Retina (tissue), 1 donor: ENCODE measurements around the gene ATXN1.
A peak's percentile ranks its signal among the peaks of the same experiment; 100 is the strongest.

Experiments
- DNase-seq: peaks from one replicate; pipeline ENCODE4 v3.0.0-alpha.2; 2016

Gene ATXN1

DNA sequence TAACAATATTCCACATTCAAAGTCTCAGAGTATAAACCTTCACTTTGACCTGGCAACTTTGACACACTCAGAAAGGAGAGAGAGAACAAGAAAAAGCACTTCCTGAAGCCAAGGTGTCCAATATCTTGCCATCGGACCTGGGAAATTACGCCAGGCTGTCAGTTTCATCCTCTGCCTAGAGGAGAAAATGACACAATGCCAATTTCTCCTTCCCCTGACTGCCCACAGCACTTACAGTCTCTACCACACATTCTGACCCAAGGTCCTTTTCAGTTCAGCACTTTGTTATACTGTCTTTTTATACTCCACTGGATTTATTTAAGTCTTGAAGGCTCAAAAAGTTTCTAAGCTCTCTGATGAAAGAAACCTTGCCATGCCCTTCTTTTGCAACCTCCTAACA lies 272.4 kb downstream of the ATXN1 start:
- no peak for DNase-seq

DNA sequence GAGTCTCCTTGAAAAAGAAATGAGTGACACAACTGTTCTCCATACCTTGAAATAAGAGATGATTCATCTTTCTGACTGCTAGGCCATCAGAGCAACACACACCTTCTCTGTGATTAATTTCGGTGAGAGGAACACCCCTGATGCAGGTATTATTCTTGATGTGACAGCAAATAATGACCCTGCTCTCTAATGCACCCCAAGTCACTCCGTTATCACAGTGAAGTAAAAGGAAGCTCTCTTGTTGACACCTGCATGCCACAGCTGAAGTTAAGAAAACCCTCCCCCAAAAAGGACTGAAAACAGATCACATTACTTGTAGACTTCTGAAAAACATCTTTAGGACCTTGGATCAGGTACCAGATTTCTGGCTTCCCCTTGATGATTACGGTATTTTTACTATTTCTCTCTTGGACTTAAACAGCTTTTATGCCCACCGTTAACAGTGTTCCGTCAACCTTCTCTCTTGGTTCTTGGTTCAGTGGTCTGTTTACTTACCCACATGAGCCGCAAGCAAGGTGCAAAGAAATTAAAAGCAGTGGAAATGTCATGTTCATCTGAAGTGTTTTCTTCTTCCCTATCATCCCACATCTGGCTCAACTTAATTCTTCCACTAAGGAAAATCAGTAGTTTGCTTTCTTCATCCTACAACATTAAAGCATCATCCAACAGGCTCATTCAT lies 273.1 kb downstream of the ATXN1 start:
- DNase-seq, result no peak

DNA sequence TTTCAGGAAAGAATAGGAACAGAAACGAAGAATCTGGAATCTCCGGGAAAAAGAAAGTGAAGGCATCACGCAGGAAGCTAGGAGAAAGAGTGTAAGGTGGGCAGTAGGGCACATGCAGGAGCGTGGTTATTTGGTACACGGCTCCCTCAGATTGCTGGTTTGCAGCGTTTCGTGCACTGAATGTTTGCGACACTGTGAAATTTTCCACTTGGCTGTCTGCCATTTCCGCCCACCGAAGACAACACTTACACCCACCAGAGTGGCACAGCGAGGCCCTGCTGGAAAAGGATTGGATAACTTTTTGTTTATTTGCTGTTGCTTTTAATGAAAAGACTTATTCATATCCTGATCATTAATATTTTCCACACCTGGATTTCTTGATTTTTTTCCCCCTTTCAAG lies 274.6 kb downstream of the ATXN1 start:
- no peak for DNase-seq

DNA sequence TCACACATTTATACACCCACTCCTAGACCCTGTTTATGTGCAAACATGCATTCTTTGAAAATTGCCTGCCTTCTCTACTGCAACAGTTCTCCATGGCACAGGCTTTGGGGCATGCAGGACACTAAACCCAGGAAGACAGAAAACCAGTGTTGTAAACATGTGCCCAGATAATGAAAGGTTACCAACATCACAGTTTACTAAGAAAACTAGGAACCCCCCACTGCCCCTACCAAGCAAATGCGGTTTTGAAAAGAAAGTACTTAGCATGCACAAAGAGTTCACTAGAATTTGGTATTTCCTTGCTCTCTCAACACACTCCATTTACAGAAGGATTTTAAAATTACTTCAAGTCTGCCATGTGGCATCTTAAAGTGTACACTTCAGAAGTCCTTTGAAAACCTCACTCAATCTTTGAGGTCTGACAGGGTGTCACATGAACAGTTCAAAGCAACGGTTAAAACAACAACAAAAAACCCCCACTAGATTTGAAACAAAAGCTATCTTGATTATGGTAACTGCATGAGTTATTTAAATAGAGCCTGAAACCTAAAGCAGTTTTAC lies 277.9 kb downstream of the ATXN1 start:
- no peak for DNase-seq

DNA sequence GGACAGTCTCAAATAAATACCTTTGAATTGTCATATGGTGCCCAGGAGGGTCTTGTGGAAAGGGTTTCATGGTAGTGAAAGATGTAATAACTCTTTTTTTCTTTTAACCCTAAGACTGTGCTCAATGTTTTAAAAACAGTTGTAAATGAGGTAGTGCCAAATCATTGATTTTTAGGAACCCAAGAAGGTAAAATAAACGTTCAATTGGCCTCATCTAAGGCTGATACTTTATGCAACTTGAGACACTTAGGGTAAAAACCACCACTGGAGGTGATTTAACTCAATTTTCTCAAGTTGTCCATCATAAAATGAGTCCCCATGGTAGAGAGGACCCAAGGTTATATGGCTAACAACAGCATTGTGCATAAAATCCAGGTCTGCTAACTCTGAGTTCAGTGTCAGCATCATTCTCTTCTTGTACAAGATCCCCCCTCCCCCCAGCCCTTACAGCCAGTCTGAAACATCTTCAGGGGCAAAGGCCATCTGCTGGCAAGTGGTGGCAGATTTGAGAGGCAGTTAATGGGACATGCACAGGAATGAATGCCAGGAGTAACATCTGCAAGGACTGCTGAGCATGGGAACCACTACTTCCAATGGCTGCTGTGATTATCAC lies 278.5 kb downstream of the ATXN1 start:
- DNase-seq, result no peak

DNA sequence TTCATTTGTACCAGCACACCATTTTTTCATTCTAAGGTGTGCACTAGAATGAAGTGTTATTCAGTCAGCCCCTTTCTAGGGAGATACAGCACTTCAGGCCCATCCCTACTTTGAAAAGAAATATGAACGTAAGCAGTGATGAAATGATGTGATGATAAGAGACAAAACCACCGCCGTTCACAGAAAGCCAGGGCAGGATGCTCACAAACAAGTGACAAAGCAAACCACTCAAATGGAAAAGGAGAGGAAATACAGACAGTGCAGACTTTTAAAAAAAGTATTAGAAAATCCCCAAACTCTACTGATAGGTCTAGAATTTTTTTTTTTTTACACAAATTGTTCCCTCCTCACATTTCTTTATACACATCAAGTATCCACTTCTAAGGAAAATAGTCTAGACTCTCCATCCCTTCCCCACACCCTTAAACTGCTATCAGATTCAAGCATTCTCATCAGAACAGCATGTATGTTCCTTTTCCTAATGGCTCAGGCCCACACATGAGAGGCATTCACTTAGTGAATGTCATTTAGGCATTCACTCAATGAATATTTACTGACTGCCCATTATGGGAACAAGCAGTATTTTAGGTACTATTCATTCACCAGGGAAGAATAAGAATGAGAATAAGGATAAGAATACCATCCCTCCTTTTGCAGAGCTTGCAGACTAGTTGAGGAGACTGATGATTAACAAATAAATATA lies 279.4 kb downstream of the ATXN1 start:
- DNase-seq, result no peak

DNA sequence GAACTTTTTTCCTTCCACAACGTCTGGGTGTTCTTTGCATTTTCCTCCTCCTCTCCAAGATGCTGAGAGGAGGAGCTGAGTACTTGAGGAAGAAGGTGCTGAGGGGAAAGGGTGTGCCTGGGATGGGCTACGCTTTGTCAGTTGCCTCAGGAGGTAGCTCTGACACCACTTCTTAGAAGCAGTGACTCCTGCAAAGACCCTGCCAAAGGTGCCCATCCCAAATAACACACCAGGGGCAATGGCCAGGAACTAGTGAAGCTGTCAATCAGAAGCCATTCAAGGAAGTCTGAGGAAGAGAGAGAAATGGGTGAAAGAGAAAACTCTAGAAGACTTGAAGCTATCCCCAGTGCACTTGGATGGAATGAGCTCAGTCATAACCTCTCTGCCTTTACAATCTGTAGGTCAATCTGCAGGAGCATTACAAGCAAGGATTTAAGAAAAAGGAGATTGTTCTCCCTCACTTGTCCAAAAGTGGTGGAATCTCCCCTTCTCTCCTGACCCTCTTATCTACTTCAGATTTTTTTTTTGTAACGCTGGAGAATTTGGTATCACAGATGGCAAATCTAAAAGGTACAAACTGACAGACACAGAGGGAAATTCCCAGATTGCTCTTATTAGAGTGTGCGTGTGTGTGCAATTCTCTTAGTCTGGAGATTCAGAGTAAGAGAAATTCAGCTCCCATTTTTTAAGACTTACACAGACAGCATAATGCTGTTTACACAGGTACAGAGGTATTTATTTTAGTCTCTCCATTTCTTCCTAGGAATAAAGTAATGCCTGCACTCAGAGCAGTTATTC lies 280.3 kb downstream of the ATXN1 start:
- no peak for DNase-seq

DNA sequence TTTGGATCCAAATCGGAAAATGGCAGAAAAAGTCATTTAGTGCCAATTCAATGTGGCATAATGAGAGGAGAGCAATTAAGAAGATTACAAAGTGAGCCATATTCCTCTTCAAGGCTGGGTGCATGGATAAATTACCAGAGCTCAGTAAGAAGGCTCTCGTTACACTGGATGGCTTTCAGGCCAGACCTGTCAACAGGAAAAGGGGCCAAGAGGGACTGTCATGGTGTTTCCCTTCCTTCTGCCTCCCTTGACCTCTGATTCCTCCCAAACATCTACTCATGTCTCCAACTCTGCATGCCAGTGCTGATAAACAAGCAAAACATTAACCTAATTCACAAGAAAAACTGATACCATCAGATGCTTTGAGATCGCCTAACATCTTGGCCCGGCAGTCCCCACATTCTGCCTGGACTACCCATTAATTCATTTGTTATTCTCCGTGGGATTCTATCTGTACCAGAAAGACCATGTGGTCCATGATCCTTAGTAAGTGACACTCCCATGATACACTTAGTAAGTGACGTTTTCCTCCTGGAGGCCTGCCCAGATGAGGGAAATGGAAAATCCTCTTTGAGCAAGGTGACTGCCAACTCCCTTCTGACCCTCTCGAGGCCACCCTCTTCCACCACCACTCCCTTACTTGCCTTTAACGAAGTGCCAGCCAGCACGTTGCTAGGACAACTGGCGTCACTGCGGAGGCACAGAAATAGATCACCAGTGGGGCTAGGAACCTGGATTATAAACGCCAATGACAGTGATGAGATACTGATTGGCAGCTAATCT lies 283.7 kb downstream of the ATXN1 start:
- DNase-seq, result no peak

DNA sequence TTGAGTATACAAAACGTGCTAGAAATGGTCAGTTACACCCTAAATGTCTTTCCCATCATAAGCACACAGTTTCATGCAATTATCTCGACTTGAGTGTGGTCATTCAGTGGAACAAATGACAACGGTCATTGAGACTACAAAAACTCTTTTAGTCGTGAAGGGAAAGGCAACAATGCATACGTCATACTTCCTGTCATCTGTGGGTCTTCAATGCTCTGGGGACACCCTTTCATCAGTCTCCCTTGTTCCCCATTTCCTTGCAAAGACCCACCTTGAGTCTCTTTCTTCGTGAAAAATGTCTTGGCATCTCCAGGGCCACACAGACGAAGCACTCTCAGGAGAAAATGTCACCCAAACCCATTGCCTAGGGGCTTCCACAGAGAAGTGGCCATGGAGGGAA lies 284.4 kb downstream of the ATXN1 start:
- DNase-seq, result no peak

DNA sequence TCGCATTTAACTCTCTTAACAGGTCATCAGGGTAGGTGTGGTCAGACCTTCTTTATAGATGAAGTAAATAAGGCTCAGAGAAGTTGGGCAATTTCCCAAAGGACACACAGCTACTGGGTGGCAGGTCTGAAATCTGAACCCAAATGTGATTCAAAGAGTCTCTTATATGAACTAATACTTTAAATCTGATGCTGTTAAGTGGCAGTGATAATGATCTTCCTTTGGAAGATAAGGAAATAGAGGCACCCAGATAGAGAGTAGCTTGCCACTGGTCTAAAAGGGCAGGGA lies 285.8 kb downstream of the ATXN1 start:
- DNase-seq, result no peak

DNA sequence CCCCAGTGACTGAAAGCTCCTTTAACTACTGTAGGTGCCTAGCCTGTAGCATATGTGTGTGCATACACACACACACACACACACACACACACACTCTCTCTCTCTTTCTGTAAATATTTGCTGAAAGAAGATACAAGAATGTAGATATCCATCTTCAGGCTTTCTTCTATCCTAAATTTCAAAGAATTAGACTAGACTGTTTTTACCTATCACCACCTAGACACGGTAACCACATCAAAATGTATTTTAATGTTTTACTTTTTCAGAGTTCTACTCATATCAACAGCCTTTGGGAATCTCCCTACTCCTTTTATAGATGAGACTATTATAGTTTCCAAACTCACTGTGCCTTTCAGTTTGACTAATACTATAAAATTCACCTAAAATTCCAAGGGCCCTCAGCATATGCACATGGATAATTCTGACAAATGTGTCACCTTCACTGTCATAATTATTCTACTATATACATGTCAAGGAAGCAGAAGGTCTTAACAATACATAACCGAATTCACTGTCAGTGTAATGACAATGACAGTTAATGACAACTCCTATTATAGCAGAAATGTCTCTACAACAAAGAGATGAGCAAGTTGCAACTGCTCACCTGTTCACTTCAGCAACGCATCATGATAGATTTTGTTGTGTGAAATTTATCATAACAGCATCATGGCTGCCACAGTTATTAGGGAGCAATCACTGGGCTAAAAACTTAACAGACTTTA lies 286.3 kb downstream of the ATXN1 start:
- no peak for DNase-seq

DNA sequence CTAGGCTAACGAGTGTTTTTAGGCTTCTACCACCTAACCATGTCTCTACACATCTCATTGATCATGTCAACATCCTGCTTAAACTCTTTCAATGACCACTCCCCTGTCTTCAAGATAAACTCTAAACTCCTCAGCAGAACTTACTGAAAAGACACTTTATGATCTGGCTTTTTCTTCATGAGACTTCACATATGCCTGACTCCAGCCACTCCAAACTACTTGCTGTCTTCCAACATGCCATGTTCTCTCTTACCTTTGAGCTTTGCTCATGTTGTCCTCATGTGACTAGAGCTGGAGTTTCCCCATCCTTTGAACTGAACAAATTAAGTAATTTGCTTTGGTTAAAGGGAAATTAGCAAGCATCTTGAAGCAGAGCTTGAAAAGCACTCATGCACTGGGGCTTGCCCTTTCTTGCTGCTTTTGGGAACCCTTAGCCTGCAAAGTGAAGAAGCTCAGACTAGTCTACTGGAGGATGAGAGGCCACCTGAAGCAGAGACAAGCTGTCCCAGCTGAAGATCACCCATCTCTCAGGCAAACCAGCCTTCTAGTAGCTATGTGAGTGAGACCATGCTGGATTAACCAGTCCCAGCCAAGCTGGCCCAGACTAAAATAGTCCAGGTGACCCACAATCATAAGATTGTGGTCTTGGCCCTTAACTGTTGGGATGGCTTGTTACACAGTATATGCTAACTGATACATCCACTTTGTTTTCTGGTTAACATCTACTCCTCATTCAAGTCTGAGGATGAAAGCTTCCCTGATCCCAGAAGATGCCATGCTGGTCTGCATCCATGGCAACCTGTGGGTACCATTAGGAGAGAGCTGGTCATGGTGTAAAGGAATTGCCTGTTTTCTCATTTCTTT lies 287.1 kb downstream of the ATXN1 start:
- no peak for DNase-seq

DNA sequence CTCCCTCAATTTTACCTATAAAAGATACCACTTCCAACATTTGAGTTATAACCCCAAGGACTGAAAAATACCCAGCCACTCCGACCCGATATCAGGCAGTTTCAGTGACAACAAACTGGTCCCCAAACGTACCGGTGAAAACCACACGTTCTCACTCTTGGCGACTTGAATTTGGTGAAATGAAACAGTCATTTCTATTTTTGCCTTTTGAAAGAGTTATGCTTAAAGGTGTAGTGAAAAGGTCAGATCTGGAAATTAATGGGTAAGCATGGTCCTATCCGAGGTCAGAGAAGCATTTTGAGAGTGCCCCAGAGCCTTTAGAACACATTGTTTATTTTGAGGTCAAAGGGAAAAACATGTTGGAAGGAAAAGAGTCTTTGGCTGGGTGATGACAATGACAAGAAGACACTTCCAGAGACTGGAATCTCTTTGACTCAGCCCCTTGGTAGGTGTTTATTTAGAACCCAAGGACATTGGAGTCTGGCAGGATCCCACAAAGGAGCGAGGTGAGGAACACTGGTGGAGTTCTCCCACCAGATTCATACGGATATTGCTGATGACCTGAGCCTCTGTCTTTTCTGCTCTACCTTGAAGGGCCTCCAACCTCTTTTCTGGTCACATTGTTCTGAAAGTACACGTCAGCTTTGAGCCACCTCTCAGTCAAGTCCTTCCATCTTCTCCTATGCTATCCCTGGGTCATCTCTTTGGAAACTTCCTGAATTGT lies 287.9 kb downstream of the ATXN1 start:
- no peak for DNase-seq

DNA sequence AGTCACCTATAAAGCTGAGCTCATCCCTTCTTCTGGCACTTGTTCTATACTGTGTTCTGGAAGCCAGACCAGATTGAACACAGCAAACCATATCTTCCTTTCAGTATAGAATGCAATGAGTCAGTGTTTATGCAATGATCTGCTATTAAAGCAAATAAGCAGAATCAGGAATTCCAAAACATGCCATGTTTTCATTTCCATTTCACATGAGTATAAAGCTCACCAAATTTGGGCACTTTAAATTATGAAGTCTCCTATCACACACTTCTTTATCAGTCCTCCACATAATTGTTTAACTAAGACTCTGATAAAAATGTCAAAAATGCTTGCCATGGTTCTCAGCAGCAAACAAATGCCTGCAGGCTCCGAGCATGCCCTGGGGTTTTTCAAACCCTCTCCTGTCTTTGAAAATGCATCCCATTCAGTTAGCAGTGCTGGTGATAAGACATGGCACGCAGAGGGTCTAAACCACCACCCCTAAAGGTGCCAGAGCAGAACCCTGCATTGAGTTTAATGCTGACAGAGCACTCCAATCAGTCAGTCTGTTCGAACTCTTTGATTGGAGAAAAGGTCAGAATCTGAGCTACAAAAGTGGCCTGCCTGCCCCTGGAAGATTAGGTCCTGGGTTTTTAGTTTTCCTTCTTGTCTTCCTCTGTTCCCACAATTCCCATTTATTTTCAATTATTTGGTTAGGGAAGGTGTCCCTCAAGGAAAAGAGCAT lies 288.8 kb downstream of the ATXN1 start:
- no peak for DNase-seq

DNA sequence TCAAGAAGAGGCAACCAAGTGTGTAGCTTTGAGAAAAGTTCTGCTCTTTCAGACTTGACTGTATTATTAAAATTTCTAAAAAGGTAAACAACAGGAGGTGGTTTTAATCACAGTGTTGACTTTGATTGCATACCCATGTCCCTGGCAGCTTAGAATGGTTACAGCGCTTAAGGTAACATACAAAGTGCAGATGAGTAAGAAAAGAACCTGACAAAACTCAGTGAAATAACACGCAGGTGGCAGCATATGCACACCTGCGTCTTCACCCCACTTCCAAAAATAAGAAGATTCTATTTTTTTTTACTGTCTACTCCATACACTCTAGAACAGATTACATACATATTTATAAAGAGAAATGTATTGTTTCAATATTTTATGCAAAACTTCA lies 289.4 kb downstream of the ATXN1 start:
- DNase-seq, result no peak

DNA sequence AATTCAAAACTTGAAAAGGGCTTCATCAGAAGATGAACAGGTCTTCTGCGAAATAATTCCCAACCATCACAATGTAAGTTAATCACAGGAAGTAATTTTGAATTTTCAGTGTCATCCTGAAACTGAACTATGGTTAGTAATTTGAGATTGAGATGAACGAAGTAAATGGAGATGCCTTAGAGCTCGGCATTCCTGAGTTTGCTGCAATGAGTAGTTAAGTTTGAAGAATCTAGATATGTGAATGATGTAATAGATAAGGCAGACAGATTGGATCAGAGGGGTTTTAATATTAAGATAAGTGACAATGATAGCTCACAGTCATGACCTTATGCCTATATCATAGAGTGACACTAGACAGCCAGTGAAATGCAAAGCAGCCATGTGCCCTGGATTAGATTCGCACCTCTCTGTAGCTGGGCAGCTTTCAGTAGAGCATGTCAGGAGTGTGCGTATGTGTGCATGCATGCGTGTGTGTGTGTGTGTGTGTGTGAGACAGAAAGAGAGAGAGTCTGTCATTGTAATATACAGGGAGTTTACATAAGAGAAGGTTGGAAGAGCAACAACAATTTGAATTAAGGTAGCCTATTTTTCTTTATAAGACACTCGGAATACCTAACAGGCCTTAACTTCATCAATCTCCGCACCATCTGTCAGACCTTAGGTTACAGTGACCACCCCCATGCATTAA lies 289.9 kb downstream of the ATXN1 start:
- peak; percentile 23 for DNase-seq

DNA sequence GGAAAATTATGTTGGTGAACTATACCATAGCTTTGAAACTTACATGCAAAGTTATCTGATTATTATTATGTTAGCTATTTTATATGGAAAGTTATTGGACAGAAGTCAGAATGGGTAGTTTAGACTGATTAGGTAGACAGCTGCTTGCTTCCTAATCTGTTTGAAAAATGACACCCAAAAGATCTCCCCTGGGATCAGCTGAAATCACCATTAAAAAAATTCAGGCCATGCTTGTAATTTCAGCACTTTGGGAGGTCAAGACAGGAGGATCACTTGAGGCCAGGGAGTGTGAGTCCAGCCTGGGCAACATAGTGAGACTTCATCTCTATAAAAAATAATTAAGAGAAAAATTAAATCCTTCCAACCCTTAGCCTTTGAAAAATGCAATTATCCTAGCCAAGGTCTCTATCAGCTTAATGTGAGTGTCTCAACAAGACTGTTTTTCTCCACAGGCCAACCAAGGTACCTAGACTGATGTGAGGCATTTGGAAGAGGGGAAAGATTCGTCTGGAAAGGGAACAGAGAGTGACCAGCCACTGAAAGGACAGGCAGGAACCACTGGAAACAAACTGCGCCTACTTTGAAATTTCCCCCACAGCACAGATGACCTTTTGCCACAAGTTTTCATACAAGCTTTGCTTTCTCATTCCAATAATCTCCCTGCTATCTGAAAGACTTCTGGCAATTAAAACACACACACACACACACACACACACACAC lies 290.6 kb downstream of the ATXN1 start:
- no peak for DNase-seq

DNA sequence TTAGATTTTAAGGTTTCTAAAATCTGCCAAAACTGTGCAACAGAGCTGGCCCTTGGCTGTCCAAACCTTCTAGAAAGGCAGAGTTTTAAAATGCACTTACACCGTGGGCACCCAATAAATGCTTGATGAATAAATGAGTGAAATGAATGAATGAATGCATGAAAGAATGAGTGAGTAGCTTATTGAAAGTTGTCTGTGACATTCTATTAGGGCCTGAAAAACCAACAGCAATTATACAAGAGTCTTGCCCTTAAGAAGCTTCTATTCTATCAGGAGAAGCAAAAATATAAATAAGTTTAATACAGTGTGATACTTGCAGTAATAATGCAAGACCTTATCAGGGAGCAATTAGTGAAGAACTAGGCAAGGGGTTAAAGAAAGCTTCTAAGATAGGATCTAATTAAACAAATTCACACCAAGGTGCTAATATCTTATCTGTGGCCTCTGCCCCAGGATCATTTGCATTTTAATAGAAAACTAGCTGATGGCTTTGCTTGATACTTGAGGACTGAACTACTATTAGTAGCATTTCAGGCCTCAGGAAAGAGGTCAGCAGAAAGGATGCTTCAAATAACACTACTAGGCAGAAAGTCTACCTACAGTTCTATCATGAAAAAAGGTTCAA lies 292.2 kb downstream of the ATXN1 start:
- no peak for DNase-seq
